Left lung (tissue), 10 donors: Measurements from ENCODE around the gene BCKDHB. TPM values are rescaled to one million over a fixed set of nuclear protein-coding genes. Genes with fewer than 3 reads are reported as not detected.
"Not testable (repeated sequence)": the region's sequence is repeated elsewhere in the genome, so short reads cannot be mapped to it uniquely, and the experiment has no call there.

Experiments
- ATAC-seq: fragments of 200-7000 bp; cut with Tn5 transposase; one replicate; pipeline ENCODE4 v1.9.1; 2020; ENCODE audit warnings: moderate library complexity
- DNase-seq, 4 donors: peaks; one replicate each; pipeline ENCODE4 v3.0.0-alpha.2; 2013 to 2020
- H3K27ac ChIP-seq, 2 donors: fragments of 200-600 bp; sonication (generic) in 1 of 2; one replicate each; pipeline versions ENCODE4 v1.5.0 to v1.8.0; 2020 to 2021
- H3K27me3 ChIP-seq, 2 donors: fragments of 200-600 bp; sonication (generic) in 1 of 2; one replicate each; pipeline versions ENCODE4 v1.5.0 to v1.8.0; 2020 to 2021
- H3K36me3 ChIP-seq, 2 donors: fragments of 200-600 bp; sonication (generic) in 1 of 2; one replicate each; pipeline versions ENCODE4 v1.5.0 to v1.8.0; 2020 to 2021
- H3K4me1 ChIP-seq, 2 donors: fragments of 200-600 bp; one replicate each; pipeline ENCODE4 v1.8.0; 2021
- H3K4me3 ChIP-seq, 2 donors: fragments of 200-600 bp; sonication (generic) in 1 of 2; one replicate each; pipeline versions ENCODE4 v1.5.0 to v1.8.0; 2020 to 2021; ENCODE audit warnings: mild to moderate bottlenecking in 1 of 2
- H3K9me3 ChIP-seq, 2 donors: fragments of 200-600 bp; sonication (generic) in 1 of 2; one replicate each; pipeline versions ENCODE4 v1.5.0 to v1.8.0; 2020 to 2021
- CTCF ChIP-seq, 2 donors: fragments of 200-600 bp; sonication (generic) in 1 of 2; IDR thresholded peaks; one replicate each; pipeline versions ENCODE4 v1.5.0 to v1.8.0; 2021; ENCODE audit warnings: antibody characterized with exemption in 2 of 2
- intact Hi-C, 2 donors: fragments of 100-400 bp; cut with DNase I; formaldehyde crosslinking; loops; one replicate each; pipeline versions ENCODE4 v1.11.2 to v1.14.2; 2022
- polyA plus RNA-seq, 6 donors: library from polyadenylated mRNA; unstranded; fragments of 120-200 nt; gene quantifications; one replicate each; pipeline ENCODE4 v1.2.1, GENCODE V29; 2013; ENCODE audit not compliant: insufficient read length in 6 of 6
- total RNA-seq, 2 donors: library from RNA; stranded (reverse); fragmentation: NEBNext Ultra II Directional; extraction: Animal tissue kit (Norgen Biotek cat#: 25700); gene quantifications; one replicate each; pipeline ENCODE4 v1.2.1, GENCODE V29; 2021
- donor health status: DM: no; HTN: yes; CAD: no.
- donor health status: DM: no; HTN: no; CAD: no.

The BCKDHB gene
- total and polyA plus RNA-seq, 8 donors, result 15.1 to 26.1 (median 22.0) TPM

- no peak for ATAC-seq
- no peak overlapping the region for H3K27ac ChIP-seq
- no peak for TF ChIP-seq CTCF (IDR thresholded peaks at IDR 0.05)
- no peaks in the 10 kb centered on the region for H3K27me3 ChIP-seq
- no peaks in the 10 kb centered on the region for H3K4me1 ChIP-seq
- intact Hi-C loops, result no loop called here
- no peak for DNase-seq
- H3K9me3 ChIP-seq, result peaks cover 0 to under 1% of the 10 kb centered on the region in 2 donors
- no peaks in the 10 kb centered on the region for H3K36me3 ChIP-seq
- no peak overlapping the region for H3K4me3 ChIP-seq
Observed at GRCh38 chr6:80287112-80287511, 180.6 kb downstream of the BCKDHB start.

- Histone ChIP-seq H3K4me1 (no peaks in the 10 kb centered on the region), H3K4me3 (no peak overlapping the region), H3K27me3 (no peaks in the 10 kb centered on the region), H3K9me3 (peaks cover 0 to 6% of the 10 kb centered on the region in 2 donors), H3K36me3 (no peaks in the 10 kb centered on the region), H3K27ac (no peak overlapping the region)
- no peak for TF ChIP-seq CTCF (IDR thresholded peaks at IDR 0.05)
- no peak for ATAC-seq
- intact Hi-C loops, result no loop called here
- DNase-seq, result no peak
Observed at GRCh38 chr6:80287607-80288006, 181.1 kb downstream of the BCKDHB start.

GRCh38 chr6:80289727-80290126, 183.3 kb downstream of the BCKDHB start:
- no peak overlapping the region for H3K4me3 ChIP-seq
- H3K36me3 ChIP-seq, result no peaks in the 10 kb centered on the region
- intact Hi-C loops, result no loop called here
- TF ChIP-seq CTCF (IDR thresholded peaks at IDR 0.05), result no peak
- peaks cover 0 to 27% of the 10 kb centered on the region in 2 donors for H3K9me3 ChIP-seq
- no peak overlapping the region for H3K27ac ChIP-seq
- ATAC-seq, result no peak
- H3K4me1 ChIP-seq, result no peaks in the 10 kb centered on the region
- DNase-seq, result peak in 1 of 4 donors; percentile 20
- no peaks in the 10 kb centered on the region for H3K27me3 ChIP-seq

GRCh38 chr6:80294531-80294930, 188.1 kb downstream of the BCKDHB start:
- DNase-seq, ATAC-seq, H3K27me3 ChIP-seq, H3K27ac ChIP-seq, H3K4me3 ChIP-seq, H3K4me1 ChIP-seq, intact Hi-C loops, H3K36me3 ChIP-seq: not testable (repeated sequence)
- peaks cover 0 to 42% of the 10 kb centered on the region in 2 donors for H3K9me3 ChIP-seq

- TF ChIP-seq CTCF (IDR thresholded peaks at IDR 0.05), result no peak
- ATAC-seq, result no peak
- H3K9me3 ChIP-seq, result peaks cover 0 to 8% of the 10 kb centered on the region in 2 donors
- H3K27ac ChIP-seq, result no peak overlapping the region
- intact Hi-C loops, result no loop called here
- H3K36me3 ChIP-seq, result no peaks in the 10 kb centered on the region
- H3K27me3 ChIP-seq, result no peaks in the 10 kb centered on the region
- H3K4me3 ChIP-seq, result no peak overlapping the region
- no peak for DNase-seq
- H3K4me1 ChIP-seq, result no peaks in the 10 kb centered on the region
Observed at GRCh38 chr6:80302716-80303115, 196.2 kb downstream of the BCKDHB start.

GRCh38 chr6:80304014-80304413, 197.5 kb downstream of the BCKDHB start:
- TF ChIP-seq CTCF (IDR thresholded peaks at IDR 0.05), result no peak
- ATAC-seq, result no peak
- peaks cover 0 to 5% of the 10 kb centered on the region in 2 donors for H3K9me3 ChIP-seq
- no peak for DNase-seq
- intact Hi-C loops, result no loop called here
- no peaks in the 10 kb centered on the region for H3K27me3 ChIP-seq
- no peaks in the 10 kb centered on the region for H3K36me3 ChIP-seq
- H3K4me3 ChIP-seq, result no peak overlapping the region
- H3K4me1 ChIP-seq, result no peaks in the 10 kb centered on the region
- H3K27ac ChIP-seq, result no peak overlapping the region
